Measurements from ENCODE around the gene NUP35. TPM values are rescaled to one million over a fixed set of nuclear protein-coding genes. Genes with fewer than 3 reads are reported as not detected.

NUP35 gene
- total RNA-seq, 4 donors from 2014 or later = 5.2 to 13.7 (median 11.2) TPM

DNA sequence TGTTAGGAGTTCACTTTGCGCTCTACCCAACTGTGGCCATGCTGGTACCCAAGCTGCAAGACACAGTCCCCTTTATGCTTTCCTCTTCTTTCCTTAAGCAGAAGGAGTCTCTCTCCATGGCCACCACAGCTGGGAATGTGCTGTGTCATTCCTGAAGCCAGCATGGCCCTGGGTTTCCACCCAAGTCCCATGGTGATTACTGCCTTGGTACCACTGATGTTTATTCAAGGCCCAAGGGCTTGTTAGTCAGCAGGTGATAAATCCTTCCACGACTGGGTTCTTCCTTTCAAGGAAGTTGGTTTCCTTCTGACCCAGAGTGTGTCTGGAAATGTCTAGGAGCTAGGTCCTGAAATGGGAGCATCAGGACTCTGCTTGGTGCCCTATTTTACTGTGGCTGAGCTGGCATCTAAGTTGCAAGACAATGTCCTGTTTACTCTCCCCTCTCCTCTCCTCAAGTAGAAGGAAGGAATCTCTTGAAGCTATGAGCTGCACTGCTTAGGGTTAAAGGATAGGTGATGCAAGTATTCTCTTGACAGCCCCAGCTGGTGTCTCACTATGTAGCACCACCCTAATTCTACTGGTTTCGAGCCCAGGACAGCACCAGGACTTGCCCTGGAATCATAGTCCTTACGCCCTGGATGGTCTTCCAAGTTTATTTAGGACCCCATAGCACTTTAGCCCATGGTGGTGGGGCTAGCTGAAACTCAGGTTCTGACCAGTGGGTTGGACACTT, 18.7 kb upstream of the NUP35 start:
- Histone ChIP-seq H3K27ac (no peak overlapping the region), H3K27me3 (no peaks in the 10 kb centered on the region), H3K4me1 (no peaks in the 10 kb centered on the region), H3K36me3 (no peaks in the 10 kb centered on the region), H3K9me3 (no peaks in the 10 kb centered on the region), H3K4me3 (no peak overlapping the region)
- DNase-seq = no peak
- TF ChIP-seq POLR2A (IDR thresholded peaks at IDR 0.05) (no peak), CTCF (IDR thresholded peaks at IDR 0.05) (no peak)

DNA sequence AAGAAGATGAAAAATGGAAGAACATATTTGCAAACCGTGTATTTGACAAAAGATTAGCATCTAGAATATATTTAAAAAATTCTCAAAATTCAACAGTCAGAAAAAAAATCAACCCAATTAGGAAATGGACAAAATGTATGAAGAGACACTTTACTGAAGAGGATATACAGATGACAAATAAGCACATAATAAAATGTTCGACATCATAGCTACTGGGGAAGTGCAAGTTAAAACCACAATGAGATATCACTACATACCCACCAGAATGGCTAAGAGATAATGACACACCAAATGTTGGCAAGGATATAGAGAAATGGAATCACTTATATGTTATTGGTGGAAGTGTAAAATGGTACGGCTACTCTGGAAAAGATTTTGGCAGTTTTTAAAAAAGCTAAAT, 11.7 kb upstream of the NUP35 start:
- H3K36me3 ChIP-seq = no peaks in the 10 kb centered on the region
- H3K27ac ChIP-seq = no peak overlapping the region
- TF ChIP-seq CTCF (IDR thresholded peaks at IDR 0.05) (no peak), POLR2A (IDR thresholded peaks at IDR 0.05) (no peak)
- no peak for DNase-seq
- no peaks in the 10 kb centered on the region for H3K9me3 ChIP-seq
- no peaks in the 10 kb centered on the region for H3K27me3 ChIP-seq
- no peaks in the 10 kb centered on the region for H3K4me1 ChIP-seq
- no peak overlapping the region for H3K4me3 ChIP-seq

DNA sequence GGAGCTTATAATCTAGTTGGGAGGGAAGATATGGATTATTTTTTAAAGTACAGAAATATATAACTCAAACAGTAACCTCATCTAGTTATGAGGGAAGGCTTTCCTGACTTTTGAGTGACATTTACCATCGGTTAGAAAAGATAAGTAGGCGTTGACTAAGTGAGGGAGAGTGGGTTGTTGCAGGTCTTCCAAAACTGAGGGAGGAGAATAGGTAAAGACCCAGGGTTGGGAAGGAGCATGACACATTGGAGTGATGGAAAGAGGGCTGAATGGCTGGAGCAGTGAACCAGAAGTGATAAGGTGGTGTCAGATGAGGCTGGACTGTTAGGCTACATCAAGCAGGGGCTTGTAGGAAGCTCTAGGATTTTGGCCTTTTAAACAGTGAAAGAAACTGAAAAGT, 10.6 kb upstream of the NUP35 start:
- no peak for DNase-seq
- Histone ChIP-seq H3K27me3 (no peaks in the 10 kb centered on the region), H3K4me3 (no peak overlapping the region), H3K4me1 (no peaks in the 10 kb centered on the region), H3K9me3 (no peaks in the 10 kb centered on the region), H3K27ac (no peak overlapping the region), H3K36me3 (no peaks in the 10 kb centered on the region)
- TF ChIP-seq CTCF (IDR thresholded peaks at IDR 0.05) (no peak), POLR2A (IDR thresholded peaks at IDR 0.05) (no peak)

DNA sequence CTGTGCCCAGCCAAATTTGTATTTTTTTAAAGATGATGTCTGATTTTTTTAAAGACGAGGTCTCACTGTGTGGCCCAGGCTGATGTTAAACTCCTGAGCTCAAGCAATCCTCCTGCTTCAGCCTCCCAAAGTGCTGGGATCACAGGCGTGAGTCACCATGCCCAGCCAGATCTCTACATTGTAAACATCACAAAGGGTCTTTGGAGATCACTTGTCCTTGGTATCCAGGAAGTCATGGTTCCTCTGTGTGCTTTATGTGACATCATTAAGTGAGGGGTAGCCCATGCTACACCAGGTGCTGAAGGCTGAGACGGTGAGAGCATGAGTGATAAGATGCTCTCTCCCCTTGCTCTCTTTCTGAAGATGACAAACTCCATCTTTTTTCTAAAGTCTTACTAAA, 7.0 kb upstream of the NUP35 start:
- no peak for DNase-seq
- Histone ChIP-seq H3K9me3 (no peaks in the 10 kb centered on the region), H3K4me1 (no peaks in the 10 kb centered on the region), H3K27me3 (no peaks in the 10 kb centered on the region), H3K36me3 (no peaks in the 10 kb centered on the region), H3K27ac (no peak overlapping the region), H3K4me3 (no peak overlapping the region)
- TF ChIP-seq CTCF (IDR thresholded peaks at IDR 0.05) = no peak
- TF ChIP-seq POLR2A (IDR thresholded peaks at IDR 0.05) = no peak

DNA sequence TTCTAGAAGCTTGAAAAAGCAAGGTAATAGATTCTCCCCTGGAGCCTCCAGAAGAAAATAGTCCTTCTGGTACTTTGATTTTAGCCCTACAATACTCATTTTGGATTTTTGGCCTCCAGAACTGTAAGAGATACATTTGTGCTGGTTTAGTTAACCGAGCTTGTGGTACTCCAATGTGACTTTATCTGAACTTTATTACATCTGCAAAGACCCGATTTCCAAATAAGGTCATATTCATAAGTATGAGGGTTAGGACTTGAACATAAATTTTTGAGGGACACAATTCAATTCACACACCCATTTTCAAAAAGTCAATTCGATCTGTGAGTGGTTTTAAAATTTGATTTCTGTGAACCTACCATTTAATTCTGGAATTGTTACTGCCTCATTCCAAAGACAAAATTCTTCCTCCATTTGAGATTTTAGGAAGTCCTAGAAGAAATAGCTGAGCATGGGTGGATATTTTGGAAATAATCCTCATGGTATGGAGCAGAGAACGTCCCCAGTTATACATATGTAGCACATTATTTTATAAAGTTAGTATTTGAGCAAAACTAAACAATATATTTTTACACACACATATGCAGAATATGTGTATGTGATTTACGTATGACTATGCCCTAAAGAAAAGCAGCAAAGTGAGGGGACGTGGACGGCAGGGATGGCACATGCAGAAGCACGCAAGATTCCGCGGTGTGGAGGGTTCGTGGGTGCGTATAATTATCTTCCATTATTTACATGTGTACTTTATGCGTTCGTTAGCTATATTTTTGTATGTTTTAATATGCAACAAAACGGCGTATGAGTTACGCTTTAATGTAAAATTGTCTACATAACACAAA, 905 bp upstream of the NUP35 start:
- Histone ChIP-seq H3K4me1 (peaks cover 0 to 15% (median 0%) of the 10 kb centered on the region in 4 donors), H3K27me3 (no peaks in the 10 kb centered on the region), H3K27ac (peak overlapping the region; percentile 77 to 87 (median 82)), H3K36me3 (no peaks in the 10 kb centered on the region), H3K9me3 (no peaks in the 10 kb centered on the region), H3K4me3 (peak overlapping the region; percentile 54 to 86 (median 68))
- TF ChIP-seq CTCF (IDR thresholded peaks at IDR 0.05) (no peak), POLR2A (IDR thresholded peaks at IDR 0.05) (no peak)
- no peak for DNase-seq

All from Peyer's patch (tissue), 4 donors.